Stimulated activated naive CD8-positive, alpha-beta T cell treated with anti-CD3 and anti-CD28 coated beads, Interleukin-15, Interleukin-2, amounts not matched to agents 100 U/mL and 50 U/mL, for 24 hours (primary cell): ENCODE results near the gene ITSN2.

ENCODE experiments used
- ATAC-seq: fragments of 150-1000 bp; cut with Tn5 transposase; one replicate; pipeline ENCODE4 v1.10.0; 2021
- DNase-seq: peaks from one replicate; pipeline ENCODE4 v3.0.0; 2021

ITSN2 gene

GRCh38 chr2:24265212-24265611, 95.1 kb downstream of the ITSN2 start:
- ATAC-seq (no peak), DNase-seq (no peak)

- no peak for ATAC-seq
- no peak for DNase-seq
These were observed 97.8 kb downstream of the ITSN2 start for GRCh38 chr2:24262421-24262970.

- no peak for DNase-seq
- no peak for ATAC-seq
These were observed 98.9 kb downstream of the ITSN2 start for GRCh38 chr2:24261441-24261840.

- ATAC-seq (no peak), DNase-seq (no peak)
These were observed 101.0 kb downstream of the ITSN2 start for GRCh38 chr2:24259316-24259715.

- ATAC-seq: no peak
- no peak for DNase-seq
These were observed 101.6 kb downstream of the ITSN2 start for GRCh38 chr2:24258718-24259117.

- DNase-seq (no peak), ATAC-seq (no peak)
These were observed 106.9 kb downstream of the ITSN2 start for GRCh38 chr2:24253303-24253919.

GRCh38 chr2:24247592-24247991, 112.7 kb downstream of the ITSN2 start:
- ATAC-seq: no peak
- DNase-seq: no peak

GRCh38 chr2:24247164-24247563, 113.2 kb downstream of the ITSN2 start:
- ATAC-seq (no peak), DNase-seq (no peak)

GRCh38 chr2:24245986-24246776, 114.2 kb downstream of the ITSN2 start:
- ATAC-seq (no peak), DNase-seq (no peak)

- DNase-seq (no peak), ATAC-seq (no peak)
These were observed 118.8 kb downstream of the ITSN2 start for GRCh38 chr2:24241528-24241927.

GRCh38 chr2:24239553-24239952, 120.8 kb downstream of the ITSN2 start:
- no peak for ATAC-seq
- DNase-seq: no peak

GRCh38 chr2:24238158-24238557, 122.2 kb downstream of the ITSN2 start:
- no peak for ATAC-seq
- DNase-seq: no peak

- DNase-seq (no peak), ATAC-seq (no peak)
These were observed 123.0 kb downstream of the ITSN2 start for GRCh38 chr2:24237313-24237712.

GRCh38 chr2:24233321-24233720, 127.0 kb downstream of the ITSN2 start:
- no peak for DNase-seq
- ATAC-seq: no peak

GRCh38 chr2:24231461-24231881, 128.9 kb downstream of the ITSN2 start:
- ATAC-seq (no peak), DNase-seq (no peak)

GRCh38 chr2:24228470-24228869, 131.9 kb downstream of the ITSN2 start:
- ATAC-seq: no peak
- no peak for DNase-seq

- no peak for ATAC-seq
- no peak for DNase-seq
These were observed 134.7 kb downstream of the ITSN2 start for GRCh38 chr2:24225499-24226242.

GRCh38 chr2:24222946-24223345, 137.4 kb downstream of the ITSN2 start:
- no peak for DNase-seq
- ATAC-seq: no peak

- DNase-seq (no peak), ATAC-seq (no peak)
These were observed 138.8 kb downstream of the ITSN2 start for GRCh38 chr2:24221343-24222050.

GRCh38 chr2:24220554-24221291, 139.6 kb downstream of the ITSN2 start:
- DNase-seq: no peak
- ATAC-seq: no peak

GRCh38 chr2:24214880-24215279, 145.5 kb downstream of the ITSN2 start:
- no peak for ATAC-seq
- no peak for DNase-seq

GRCh38 chr2:24211408-24211807, 148.9 kb downstream of the ITSN2 start:
- no peak for DNase-seq
- ATAC-seq: no peak
